Psoas muscle (tissue), 8 donors: ENCODE data around the gene SPRED3. TPM values are rescaled to one million over a fixed set of nuclear protein-coding genes. Genes with fewer than 3 reads are reported as not detected.

Source experiments
- ATAC-seq, 4 donors: fragments of 200-7000 bp; cut with Tn5 transposase; one replicate each; pipeline ENCODE4 v1.9.1; 2020; ENCODE audit warnings: moderate library complexity in 3 of 4, mild to moderate bottlenecking in 2 of 4
- DNase-seq, 2 donors: peaks; one replicate each; pipeline ENCODE4 v3.0.0-alpha.2; 2020
- H3K27ac ChIP-seq: fragments of 200-600 bp; one replicate; pipeline ENCODE4 v1.8.0; 2022
- H3K27me3 ChIP-seq, 3 donors: fragments of 200-600 bp in 1 of 3; one replicate each; pipeline versions ENCODE4 v1.6.1 to v1.8.0; 2013 to 2022; ENCODE audit warnings: low read length in 2 of 3, mild to moderate bottlenecking in 2 of 3, moderate library complexity in 1 of 3; ENCODE audit not compliant: insufficient read depth in 3 of 3
- H3K36me3 ChIP-seq, 2 donors: fragments of 200-600 bp in 1 of 2; one replicate each; pipeline versions ENCODE4 v1.6.1 to v1.8.0; 2013 to 2022; ENCODE audit warnings: low read depth in 1 of 2, mild to moderate bottlenecking in 1 of 2, moderate library complexity in 1 of 2; ENCODE audit not compliant: insufficient read depth in 1 of 2
- H3K4me1 ChIP-seq: fragments of 200-600 bp; one replicate; pipeline ENCODE4 v1.8.0; 2022
- H3K4me3 ChIP-seq: fragments of 200-600 bp; one replicate; pipeline ENCODE4 v1.8.0; 2022; ENCODE audit warnings: mild to moderate bottlenecking
- H3K9me3 ChIP-seq: fragments of 200-600 bp; one replicate; pipeline ENCODE4 v1.8.0; 2022
- CTCF ChIP-seq: fragments of 200-600 bp; IDR thresholded peaks from one replicate; pipeline ENCODE4 v1.8.0; 2022; ENCODE audit warnings: antibody characterized with exemption
- WGBS, 3 donors: extraction: QIAGEN DNeasy Blood & Tissue Kit; methylation state at CpG; one replicate each; pipeline versions ENCODE4 v1.1.6 to v1.1.7; 2013; 5-methylcytosine and 5-hydroxymethylcytosine counted together
- intact Hi-C, 2 donors: fragments of 100-400 bp; cut with DNase I; formaldehyde crosslinking; loops; one replicate each; pipeline versions ENCODE4 v1.11.0 to v1.14.2; 2022
- polyA plus RNA-seq, 3 donors: library from polyadenylated mRNA; stranded (reverse); fragments of 200-250 nt; gene quantifications; one replicate each; pipeline ENCODE4 v1.2.3, GENCODE V29; 2013
- total RNA-seq, 4 donors: library from RNA; stranded (reverse); fragmentation: NEBNext Ultra II Directional in 2 of 4; extraction: Animal tissue kit (Norgen Biotek cat#: 25700) in 2 of 4; gene quantifications; one replicate each; pipeline versions ENCODE4 v1.2.1 to v1.2.4, GENCODE V29; 2021 to 2023
- donor health status: healthy with polysubstance abuse.
- donor health status: DM: no; HTN: no; CAD: no; lungs with moderate emphysema.
- donor health status: Bipolar disorder and iron deficiency.
- donor health status: healthy.
- donor health status: DM: yes; HTN: yes; CAD: no.
- donor health status: DM: no; HTN: no; CAD: no.
- donor health status: DM: no; HTN: no; CAD: no.
- donor health status: DM: yes; HTN: yes; CAD: no.

Gene SPRED3
- total and polyA plus RNA-seq, 7 donors = 0.01 to 2.1 (median 1.0) TPM

- no peak overlapping the region for H3K27ac ChIP-seq
Observed at GRCh38 chr19:38412491-38412890, 24.0 kb downstream of the SPRED3 start.

GRCh38 chr19:38412961-38413360 lies 24.5 kb downstream of the SPRED3 start:
- Histone ChIP-seq H3K36me3 (no peaks in the 10 kb centered on the region), H3K9me3 (no peaks in the 10 kb centered on the region), H3K27me3 (no peaks in the 10 kb centered on the region), H3K4me3 (no peak overlapping the region), H3K4me1 (no peaks in the 10 kb centered on the region), H3K27ac (no peak overlapping the region)
- TF ChIP-seq CTCF = no peak
- DNase-seq (no peak), ATAC-seq (no peak)
- intact Hi-C loops = no loop called here
- 62 to 63% (median 62%) methylated on average over 10 to 11 of the region's 11 CpGs for WGBS, 3 donors

More at GRCh38 chr19:38412491-38412890, 24.0 kb downstream of the SPRED3 start:
- no peak for TF ChIP-seq CTCF
- 90 to 95% (median 93%) methylated on average over 8 of the region's 8 CpGs for WGBS, 3 donors
- no peak overlapping the region for H3K4me3 ChIP-seq
- H3K4me1 ChIP-seq = no peaks in the 10 kb centered on the region
- DNase-seq (no peak), ATAC-seq (no peak)
- no peaks in the 10 kb centered on the region for H3K27me3 ChIP-seq
- intact Hi-C loops = no loop called here
- H3K36me3 ChIP-seq = no peaks in the 10 kb centered on the region
- no peaks in the 10 kb centered on the region for H3K9me3 ChIP-seq

DNA sequence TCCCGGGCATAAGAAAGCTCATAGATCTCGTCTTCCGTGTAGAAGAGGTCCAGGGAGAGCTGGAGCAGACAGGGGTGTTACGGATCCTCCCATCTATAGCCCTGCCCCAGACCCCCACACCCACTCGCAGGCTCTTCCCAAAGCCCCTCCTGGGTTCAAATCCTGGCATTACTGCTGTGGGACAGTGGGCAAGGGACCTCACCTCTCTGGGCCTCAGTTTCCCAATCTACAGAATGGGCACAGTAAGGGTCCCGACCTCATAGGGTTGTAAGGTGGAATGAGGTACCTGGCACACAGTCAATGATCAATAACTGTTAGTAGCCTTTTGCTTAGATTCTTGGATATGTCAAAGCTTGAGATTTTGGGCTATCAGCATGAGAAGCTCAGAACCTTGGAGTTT lies 24.9 kb downstream of the SPRED3 start:
- WGBS, 3 donors = 74 to 91% (median 76%) methylated on average over 6 of the region's 6 CpGs
- Histone ChIP-seq H3K36me3 (no peaks in the 10 kb centered on the region), H3K27ac (no peak overlapping the region), H3K4me3 (no peak overlapping the region), H3K9me3 (no peaks in the 10 kb centered on the region), H3K4me1 (peaks cover 3% of the 10 kb centered on the region), H3K27me3 (no peaks in the 10 kb centered on the region)
- intact Hi-C loops = no loop called here
- no peak for DNase-seq
- no peak for TF ChIP-seq CTCF
- no peak for ATAC-seq

GRCh38 chr19:38417146-38417543 lies 28.6 kb downstream of the SPRED3 start:
- Histone ChIP-seq H3K27ac (no peak overlapping the region), H3K9me3 (no peaks in the 10 kb centered on the region), H3K4me3 (no peak overlapping the region), H3K36me3 (no peaks in the 10 kb centered on the region), H3K27me3 (no peaks in the 10 kb centered on the region), H3K4me1 (peaks cover 4% of the 10 kb centered on the region)
- TF ChIP-seq CTCF = no peak
- ATAC-seq = no peak
- WGBS, 3 donors = 87 to 92% (median 87%) methylated on average over 8 of the region's 8 CpGs
- DNase-seq = no peak
- intact Hi-C loops = no loop called here
